HG03378 (cell line): Measurements from ENCODE around the gene TAS2R19.

Source experiments
- ATAC-seq: cut with Tn5 transposase; IDR thresholded peaks from one replicate; pipeline ENCODE4 v1.9.1; 2021; ENCODE audit warnings: mild to moderate bottlenecking, moderate library complexity; ENCODE audit not compliant: unreplicated experiment

Gene TAS2R19

DNA sequence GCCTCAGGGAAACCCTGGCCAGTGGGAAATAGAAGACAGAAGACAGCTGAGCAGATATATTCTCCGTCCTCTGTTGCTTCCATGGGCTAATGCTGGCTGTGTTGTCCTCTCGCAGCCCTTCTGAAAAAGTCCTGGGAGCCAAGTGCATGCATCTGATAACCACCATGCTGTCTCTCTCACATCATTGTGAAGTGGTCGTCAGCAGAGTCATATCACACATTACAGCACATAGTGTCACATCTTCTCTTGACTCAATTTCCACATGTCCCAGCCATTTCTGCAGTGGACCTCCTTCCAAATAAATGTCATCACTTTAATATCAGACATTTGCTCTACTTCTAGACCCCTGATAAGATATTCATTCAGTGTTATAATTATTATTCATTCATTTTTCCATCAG lies 28.1 kb downstream of the TAS2R19 start:
- no peak for ATAC-seq

DNA sequence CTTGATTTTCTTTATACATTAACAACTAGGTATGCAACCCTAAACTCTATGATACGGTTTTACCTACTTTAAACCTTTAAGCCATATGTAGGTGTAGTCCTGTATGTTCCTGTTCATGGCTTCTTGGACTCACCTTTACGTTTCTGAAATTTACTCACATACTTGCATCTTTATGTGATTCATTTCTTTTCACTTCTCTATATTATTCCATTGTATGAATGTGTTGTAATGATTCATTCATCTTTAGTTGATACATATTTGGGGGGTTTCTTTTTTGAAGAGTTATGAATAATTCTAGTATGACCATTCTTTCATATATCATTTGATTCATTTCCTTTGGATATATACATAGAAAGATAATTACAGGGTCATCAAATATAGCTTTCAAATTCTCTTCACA lies 33.3 kb downstream of the TAS2R19 start:
- no peak for ATAC-seq

DNA sequence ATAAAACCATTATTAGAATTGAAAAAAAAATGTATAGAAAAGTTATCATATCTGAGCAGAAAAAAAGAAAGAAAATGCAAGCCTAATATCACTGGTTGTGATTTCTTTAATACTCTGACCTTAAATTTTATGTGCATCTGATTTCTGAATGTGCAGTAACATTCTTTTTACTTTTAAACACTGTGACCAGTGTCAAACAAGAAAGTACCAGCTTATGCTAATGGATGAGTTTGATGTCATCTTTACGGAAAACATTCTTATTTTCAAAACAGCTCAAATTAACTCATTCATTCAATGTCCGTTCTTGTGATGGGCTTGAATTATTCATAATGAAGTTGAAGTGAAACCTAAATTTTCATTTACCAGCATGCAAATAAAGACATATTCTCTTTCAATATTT lies 35.6 kb downstream of the TAS2R19 start, which contains the start of gene TAS2R50:
Gene TAS2R50, minus strand, starts transcription at position 101 of the 400 bp plus-strand sequence. Its CDS starts 52 bp downstream, at position 49.
- no peak for ATAC-seq

DNA sequence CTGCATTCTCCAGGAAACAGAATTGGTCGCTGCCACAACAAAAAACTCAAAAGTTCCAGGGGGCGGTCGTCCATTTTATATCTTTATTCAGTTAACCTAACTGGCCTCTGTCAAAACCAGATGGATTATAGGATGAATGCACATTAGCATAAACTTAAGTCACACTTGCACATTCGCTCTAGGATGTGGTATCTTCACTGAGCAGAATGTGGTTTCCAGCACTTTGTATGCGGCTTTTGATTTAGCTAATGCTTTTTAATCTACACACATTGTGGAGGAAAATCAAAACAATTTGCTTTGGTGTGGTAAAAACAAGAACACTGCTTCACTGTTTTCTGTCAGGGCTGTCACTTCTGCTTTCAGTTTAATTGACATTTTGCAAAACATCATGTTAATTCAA lies 40.2 kb downstream of the TAS2R19 start:
- no peak for ATAC-seq

DNA sequence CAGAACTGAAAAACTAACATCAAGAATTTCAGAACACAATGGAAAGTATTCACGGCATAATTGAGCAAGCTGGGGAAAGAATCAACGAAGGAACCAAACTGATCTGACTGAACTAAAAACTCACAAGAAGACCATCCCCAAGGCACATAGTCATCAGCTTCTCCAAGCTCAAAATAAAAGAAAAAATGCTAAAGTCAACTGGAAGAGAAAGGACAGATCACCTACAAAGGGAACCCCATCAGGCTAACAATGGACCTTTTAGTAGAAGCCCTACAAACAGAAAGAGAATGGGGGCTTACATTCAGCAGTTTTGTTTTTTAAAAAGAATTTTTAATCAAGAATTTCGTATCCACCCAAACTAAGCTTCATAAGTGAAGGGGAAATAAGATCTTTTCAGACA lies 47.5 kb downstream of the TAS2R19 start:
- no peak for ATAC-seq
